Right atrium auricular region (tissue), 2 donors: Measurements from ENCODE around the gene CHMP1B. TPM values are rescaled to one million over a fixed set of nuclear protein-coding genes. Genes with fewer than 3 reads are reported as not detected.
A peak's percentile ranks its signal among the peaks of the same experiment; 100 is the strongest.
"Not testable (repeated sequence)": the region's sequence is repeated elsewhere in the genome, so short reads cannot be mapped to it uniquely, and the experiment has no call there.

ENCODE experiments used
- DNase-seq: peaks from one replicate; pipeline ENCODE4 v3.0.0-alpha.2; 2019; ENCODE audit warnings: low spot score
- H3K27ac ChIP-seq, 2 donors: fragments of 200-600 bp; sonication (generic); 1 replicate in 1 of 2; 2 replicates in 1 of 2; pipeline ENCODE4 v1.5.1; 2016 to 2019
- H3K27me3 ChIP-seq, 2 donors: fragments of 200-600 bp; sonication (generic); one replicate each; pipeline versions ENCODE4 v1.5.1 to v1.6.0; 2017 to 2019
- H3K36me3 ChIP-seq: fragments of 200-600 bp; sonication (generic); one replicate; pipeline ENCODE4 v1.5.1; 2016
- H3K4me1 ChIP-seq, 2 donors: fragments of 200-600 bp; sonication (generic); one replicate each; pipeline versions ENCODE4 v1.5.1 to v1.6.0; 2017 to 2019
- H3K4me3 ChIP-seq, 2 donors: fragments of 200-600 bp; sonication (generic); 1 replicate in 1 of 2; 2 replicates in 1 of 2; pipeline ENCODE4 v1.5.1; 2017 to 2019; ENCODE audit warnings: mild to moderate bottlenecking in 1 of 2, moderate library complexity in 1 of 2
- H3K9me3 ChIP-seq, 2 donors: fragments of 200-600 bp; sonication (generic); one replicate each; pipeline ENCODE4 v1.5.1; 2019
- total RNA-seq, 2 donors: library from RNA; depleted of rRNA; stranded (reverse); fragments of >200 nt; gene quantifications; one replicate each; pipeline ENCODE4 v1.1.0, GENCODE V29; 2016
- TF ChIP-seq, protein P1 (sequence below), 2 donors: fragments of 200-600 bp; sonication (generic); IDR thresholded peaks; one replicate each; pipeline ENCODE4 v1.5.1; 2019; ENCODE audit warnings: antibody characterized with exemption in 2 of 2

CHMP1B gene
- total RNA-seq, 2 donors from 2014 or later = 30.5 to 38.2 TPM

DNA sequence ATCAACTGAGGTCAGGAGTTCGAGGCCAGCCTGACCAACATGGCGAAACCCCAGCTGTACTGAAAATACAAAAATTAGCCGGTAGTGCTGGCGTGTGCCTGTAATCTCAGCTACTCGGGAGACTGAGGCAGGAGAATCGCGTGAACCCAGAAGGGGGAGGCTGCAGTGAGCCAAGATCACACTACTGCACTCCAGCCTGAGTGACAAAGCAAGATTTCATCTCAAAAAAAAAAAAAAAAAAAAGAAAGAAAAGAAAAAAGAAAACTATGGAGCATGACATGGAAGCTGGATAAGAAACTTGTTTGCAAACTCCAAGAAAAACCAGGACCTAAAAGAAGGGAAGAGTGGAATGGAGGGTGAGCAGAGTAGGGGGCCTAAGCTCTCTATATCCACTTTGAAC, 1.9 kb upstream of the CHMP1B start:
- Histone ChIP-seq H3K27me3 (no peaks in the 10 kb centered on the region), H3K27ac (peak overlapping the region; percentile 93 to 98), H3K36me3 (no peaks in the 10 kb centered on the region), H3K4me3 (no peak overlapping the region), H3K4me1 (peaks cover 0 to 27% of the 10 kb centered on the region in 2 donors), H3K9me3 (no peaks in the 10 kb centered on the region)
- peak; percentile 55 for DNase-seq
- TF ChIP-seq, protein P1, sequence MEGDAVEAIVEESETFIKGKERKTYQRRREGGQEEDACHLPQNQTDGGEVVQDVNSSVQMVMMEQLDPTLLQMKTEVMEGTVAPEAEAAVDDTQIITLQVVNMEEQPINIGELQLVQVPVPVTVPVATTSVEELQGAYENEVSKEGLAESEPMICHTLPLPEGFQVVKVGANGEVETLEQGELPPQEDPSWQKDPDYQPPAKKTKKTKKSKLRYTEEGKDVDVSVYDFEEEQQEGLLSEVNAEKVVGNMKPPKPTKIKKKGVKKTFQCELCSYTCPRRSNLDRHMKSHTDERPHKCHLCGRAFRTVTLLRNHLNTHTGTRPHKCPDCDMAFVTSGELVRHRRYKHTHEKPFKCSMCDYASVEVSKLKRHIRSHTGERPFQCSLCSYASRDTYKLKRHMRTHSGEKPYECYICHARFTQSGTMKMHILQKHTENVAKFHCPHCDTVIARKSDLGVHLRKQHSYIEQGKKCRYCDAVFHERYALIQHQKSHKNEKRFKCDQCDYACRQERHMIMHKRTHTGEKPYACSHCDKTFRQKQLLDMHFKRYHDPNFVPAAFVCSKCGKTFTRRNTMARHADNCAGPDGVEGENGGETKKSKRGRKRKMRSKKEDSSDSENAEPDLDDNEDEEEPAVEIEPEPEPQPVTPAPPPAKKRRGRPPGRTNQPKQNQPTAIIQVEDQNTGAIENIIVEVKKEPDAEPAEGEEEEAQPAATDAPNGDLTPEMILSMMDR (IDR thresholded peaks at IDR 0.05) = no peak

DNA sequence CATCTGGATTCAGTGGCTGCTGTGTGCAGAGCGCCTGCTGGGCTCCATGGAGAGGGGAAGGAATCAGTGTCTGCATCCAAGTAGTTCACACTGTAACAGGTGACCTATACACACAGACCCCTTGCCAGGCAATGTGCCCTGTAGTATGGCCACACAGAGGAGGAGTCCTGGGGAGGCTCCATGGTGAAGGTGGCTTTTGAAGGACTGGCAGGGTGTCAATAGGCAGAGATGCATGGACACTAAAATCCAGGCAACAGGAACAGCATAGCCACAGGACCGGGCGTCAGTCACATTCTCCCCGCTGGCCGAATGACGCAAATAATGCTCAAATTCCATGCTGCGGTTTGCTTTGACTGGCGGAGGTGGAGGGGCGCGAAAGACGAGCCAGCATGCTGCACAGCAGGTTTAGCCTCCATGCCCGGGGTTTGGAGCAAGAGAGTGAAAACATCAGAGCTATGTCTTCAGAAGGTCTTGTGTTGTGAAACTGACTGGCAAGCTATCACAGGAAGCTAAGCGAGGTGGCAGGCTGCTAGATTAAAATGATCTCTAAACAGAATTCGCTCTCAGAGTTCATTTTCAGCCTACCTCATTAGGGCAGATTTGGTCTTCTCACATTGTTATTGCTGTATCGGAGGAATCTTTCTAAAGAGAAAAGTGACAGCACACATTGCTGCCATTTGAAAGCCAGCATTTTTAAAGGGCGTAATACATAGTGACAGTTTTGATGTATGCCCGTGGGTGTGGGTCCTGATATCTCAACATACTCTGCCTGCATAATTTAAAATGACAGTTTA, 1.2 kb upstream of the CHMP1B start:
- peaks cover 0 to 27% of the 10 kb centered on the region in 2 donors for H3K4me1 ChIP-seq
- H3K27me3 ChIP-seq = no peaks in the 10 kb centered on the region
- no peaks in the 10 kb centered on the region for H3K36me3 ChIP-seq
- TF ChIP-seq, protein P1 (IDR thresholded peaks at IDR 0.05) = no peak
- H3K9me3 ChIP-seq = no peaks in the 10 kb centered on the region
- peak overlapping the region; percentile 93 to 98 for H3K27ac ChIP-seq
- peak overlapping the region; percentile 86 to 99 for H3K4me3 ChIP-seq
- peak; percentile 91 for DNase-seq

DNA sequence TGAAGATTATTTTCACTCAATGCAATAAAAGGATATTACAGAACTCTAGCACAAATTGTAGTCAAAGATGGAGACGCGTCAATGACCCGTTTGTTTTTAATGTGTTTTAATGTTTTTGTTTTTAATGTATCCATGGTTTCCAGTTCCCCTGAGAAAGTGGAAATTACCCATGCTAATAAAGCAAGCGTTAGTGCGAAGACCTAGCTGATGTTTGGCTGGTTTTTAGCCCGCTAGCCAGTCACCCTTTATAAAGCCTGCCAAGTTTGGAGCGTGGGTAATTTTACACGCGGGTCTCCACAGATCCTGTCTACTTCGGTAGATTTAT, 430 bp upstream of the CHMP1B start:
- TF ChIP-seq, protein P1 (IDR thresholded peaks at IDR 0.05) = no peak
- H3K4me1 ChIP-seq = peaks cover 0 to 27% of the 10 kb centered on the region in 2 donors
- no peak for DNase-seq
- peak overlapping the region; percentile 86 to 99 for H3K4me3 ChIP-seq
- peak overlapping the region; percentile 93 to 98 for H3K27ac ChIP-seq
- H3K9me3 ChIP-seq = no peaks in the 10 kb centered on the region
- no peaks in the 10 kb centered on the region for H3K27me3 ChIP-seq
- no peaks in the 10 kb centered on the region for H3K36me3 ChIP-seq

DNA sequence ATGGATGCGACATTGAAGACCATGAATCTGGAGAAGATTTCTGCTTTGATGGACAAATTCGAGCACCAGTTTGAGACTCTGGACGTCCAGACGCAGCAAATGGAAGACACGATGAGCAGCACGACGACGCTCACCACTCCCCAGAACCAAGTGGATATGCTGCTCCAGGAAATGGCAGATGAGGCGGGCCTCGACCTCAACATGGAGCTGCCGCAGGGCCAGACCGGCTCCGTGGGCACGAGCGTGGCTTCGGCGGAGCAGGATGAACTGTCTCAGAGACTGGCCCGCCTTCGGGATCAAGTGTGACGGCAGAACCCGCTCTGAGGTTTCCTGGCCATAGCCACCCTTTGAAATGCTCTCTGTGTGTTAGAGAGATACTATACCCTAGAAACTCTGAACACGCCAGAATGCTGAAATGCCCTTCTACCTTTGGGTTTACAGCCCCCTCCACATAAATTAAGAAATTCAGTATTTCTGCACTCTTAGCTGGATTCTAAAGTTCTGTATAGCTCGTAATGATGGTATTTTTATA, 659 bp downstream of the CHMP1B start:
- Histone ChIP-seq H3K27me3 (no peaks in the 10 kb centered on the region), H3K9me3 (no peaks in the 10 kb centered on the region), H3K27ac (peak overlapping the region; percentile 93 to 98), H3K4me1 (peaks cover 0 to 34% of the 10 kb centered on the region in 2 donors), H3K4me3 (peak overlapping the region; percentile 86 to 99), H3K36me3 (no peaks in the 10 kb centered on the region)
- TF ChIP-seq, protein P1 (IDR thresholded peaks at IDR 0.05) = no peak
- peak; percentile 58 for DNase-seq

DNA sequence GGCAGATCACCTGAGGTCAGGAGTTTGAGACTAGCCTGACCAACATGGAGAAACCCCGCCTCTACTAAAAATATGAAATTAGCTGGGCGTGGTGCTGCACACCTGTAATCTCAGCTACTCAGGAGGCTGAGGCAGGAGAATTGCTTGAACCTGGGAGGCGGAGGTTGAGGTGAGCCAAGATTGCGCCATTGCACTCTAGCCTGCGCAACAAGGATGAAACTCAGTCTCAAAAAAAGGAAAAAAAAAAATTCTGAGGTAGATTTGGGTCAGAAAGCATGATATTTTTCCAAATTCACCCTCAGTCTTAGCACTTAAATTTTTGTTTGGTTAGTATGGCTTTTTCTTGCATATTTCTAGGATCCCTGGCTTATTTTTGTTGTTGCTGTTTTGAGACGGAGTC, 3.3 kb downstream of the CHMP1B start:
- DNase-seq, H3K27ac ChIP-seq, H3K9me3 ChIP-seq, H3K27me3 ChIP-seq, H3K4me3 ChIP-seq, H3K36me3 ChIP-seq: not testable (repeated sequence)
- H3K4me1 ChIP-seq = peaks cover 0 to 35% of the 10 kb centered on the region in 2 donors

DNA sequence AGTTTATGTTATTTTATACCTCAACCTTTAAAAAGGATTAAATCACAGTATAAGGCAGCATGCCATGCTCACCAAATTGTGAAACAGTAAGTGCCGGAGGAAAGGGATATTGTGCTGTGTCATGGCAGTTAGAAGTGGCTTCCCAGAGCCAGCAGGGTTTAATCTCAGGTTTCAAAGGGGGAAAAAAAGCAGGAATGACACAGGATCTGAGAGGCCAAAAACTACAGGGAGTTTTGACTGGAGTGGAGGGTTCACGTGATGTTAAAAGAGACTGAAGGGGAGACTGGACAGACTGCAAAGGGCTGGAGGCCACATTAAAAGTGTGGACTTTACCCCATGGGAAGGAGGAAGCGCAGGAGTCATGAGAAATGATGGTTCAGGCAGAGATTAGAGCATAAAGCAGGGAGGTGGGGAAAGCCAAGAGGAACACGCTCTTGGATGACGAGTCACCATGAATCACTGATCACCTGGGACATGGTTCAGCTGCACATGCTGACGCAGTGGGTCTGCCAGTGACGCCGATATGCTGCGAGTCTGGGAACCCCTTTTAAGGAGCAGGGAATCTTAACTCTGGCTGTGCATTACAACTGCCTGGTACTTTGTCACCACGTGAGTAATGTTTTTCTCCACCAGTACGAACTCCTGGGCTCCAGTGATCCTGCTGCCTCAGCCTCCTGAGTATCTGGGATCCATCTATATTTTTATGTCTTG, 6.1 kb downstream of the CHMP1B start:
- Histone ChIP-seq H3K4me3 (no peak overlapping the region), H3K4me1 (peaks cover 0 to 26% of the 10 kb centered on the region in 2 donors), H3K27ac (peak overlapping the region; percentile 77 to 81), H3K36me3 (no peaks in the 10 kb centered on the region), H3K27me3 (no peaks in the 10 kb centered on the region), H3K9me3 (no peaks in the 10 kb centered on the region)
- TF ChIP-seq, protein P1 (IDR thresholded peaks at IDR 0.05) = no peak
- peak; percentile 95 for DNase-seq
